Breast epithelium (tissue), 3 donors: ENCODE data around the gene GNG7.

Experiments
- POLR2AphosphoS5 ChIP-seq, 3 donors: sonication (generic); formaldehyde crosslinking; IDR thresholded peaks; one replicate each; pipeline ENCODE4 v1.6.1; 2017; ENCODE audit warnings: antibody characterized with exemption in 3 of 3
- TF ChIP-seq, protein P1 (sequence below), 3 donors: fragments of 450-650 bp; IDR thresholded peaks; one replicate each; pipeline ENCODE4 v1.5.1; 2016 to 2017; ENCODE audit warnings: antibody characterized with exemption in 3 of 3, mild to moderate bottlenecking in 3 of 3, moderate library complexity in 3 of 3

DNA sequence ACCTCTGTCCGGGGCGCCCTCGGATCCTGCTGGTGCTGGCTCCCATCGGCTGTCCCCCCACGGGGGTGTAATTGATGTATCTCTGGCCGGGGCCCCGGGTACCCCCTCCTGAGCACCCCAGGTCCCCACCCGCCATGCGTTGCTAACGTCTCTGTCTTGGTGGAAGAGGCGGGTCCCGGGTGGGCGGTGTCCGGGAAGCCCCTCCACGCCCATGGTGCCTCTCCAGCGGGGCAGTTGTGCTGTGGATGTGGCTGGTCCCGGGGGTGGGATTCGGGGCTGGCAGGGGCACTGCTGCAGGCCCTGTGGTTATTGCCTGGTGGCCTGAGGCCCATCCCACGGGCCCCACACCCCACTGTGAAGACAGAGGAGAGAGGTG, 13.8 kb upstream of the GNG7 start:
- TF ChIP-seq POLR2AphosphoS5 (IDR thresholded peaks at IDR 0.05), result no peak
- TF ChIP-seq, protein P1, sequence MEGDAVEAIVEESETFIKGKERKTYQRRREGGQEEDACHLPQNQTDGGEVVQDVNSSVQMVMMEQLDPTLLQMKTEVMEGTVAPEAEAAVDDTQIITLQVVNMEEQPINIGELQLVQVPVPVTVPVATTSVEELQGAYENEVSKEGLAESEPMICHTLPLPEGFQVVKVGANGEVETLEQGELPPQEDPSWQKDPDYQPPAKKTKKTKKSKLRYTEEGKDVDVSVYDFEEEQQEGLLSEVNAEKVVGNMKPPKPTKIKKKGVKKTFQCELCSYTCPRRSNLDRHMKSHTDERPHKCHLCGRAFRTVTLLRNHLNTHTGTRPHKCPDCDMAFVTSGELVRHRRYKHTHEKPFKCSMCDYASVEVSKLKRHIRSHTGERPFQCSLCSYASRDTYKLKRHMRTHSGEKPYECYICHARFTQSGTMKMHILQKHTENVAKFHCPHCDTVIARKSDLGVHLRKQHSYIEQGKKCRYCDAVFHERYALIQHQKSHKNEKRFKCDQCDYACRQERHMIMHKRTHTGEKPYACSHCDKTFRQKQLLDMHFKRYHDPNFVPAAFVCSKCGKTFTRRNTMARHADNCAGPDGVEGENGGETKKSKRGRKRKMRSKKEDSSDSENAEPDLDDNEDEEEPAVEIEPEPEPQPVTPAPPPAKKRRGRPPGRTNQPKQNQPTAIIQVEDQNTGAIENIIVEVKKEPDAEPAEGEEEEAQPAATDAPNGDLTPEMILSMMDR (IDR thresholded peaks at IDR 0.05), result no peak
